SK-N-SH treated with all-trans-retinoic acid at 6 μM for 48 hours (cell line): ENCODE results near the gene MCRIP2.

Experiments
- ATAC-seq: fragments of 200-7000 bp; cut with Tn5 transposase; 3 replicates; pipeline ENCODE4 v1.9.1; 2020; ENCODE audit warnings: mild to moderate bottlenecking, moderate library complexity
- ARNTL ChIP-seq: fragments of 450-650 bp; formaldehyde crosslinking; IDR thresholded peaks from 2 replicates; pipeline ENCODE4 v1.5.0; 2020; ENCODE audit warnings: low read depth, mild to moderate bottlenecking, moderate library complexity, borderline replicate concordance
- BACH2 ChIP-seq: fragments of 250-450 bp; sonication (Bioruptor Pico); IDR thresholded peaks from 2 replicates; pipeline ENCODE4 v1.9.0; 2021; ENCODE audit warnings: mild to moderate bottlenecking, borderline replicate concordance
- CREB5 ChIP-seq: fragments of 250-450 bp; sonication (Bioruptor Pico); IDR thresholded peaks from 2 replicates; pipeline ENCODE4 v1.5.1; 2020; ENCODE audit warnings: low read depth, mild to moderate bottlenecking, moderate library complexity
- CSRNP3 ChIP-seq: fragments of 250-450 bp; sonication (Bioruptor Pico); IDR thresholded peaks from 2 replicates; pipeline ENCODE4 v1.5.1; 2021; ENCODE audit warnings: mild to moderate bottlenecking, moderate library complexity
- GLIS3 ChIP-seq: fragments of 250-450 bp; sonication (Bioruptor Pico); IDR thresholded peaks from 2 replicates; pipeline ENCODE4 v1.5.0; 2020; ENCODE audit warnings: mild to moderate bottlenecking, moderate library complexity
- ISL1 ChIP-seq: fragments of 250-450 bp; sonication (Bioruptor Pico); IDR thresholded peaks from 2 replicates; pipeline ENCODE4 v2.1.2; 2022; ENCODE audit warnings: mild to moderate bottlenecking, moderate library complexity
- POU6F1 ChIP-seq: fragments of 250-450 bp; sonication (Bioruptor Pico); IDR thresholded peaks from 2 replicates; pipeline ENCODE4 v1.8.0; 2021; ENCODE audit warnings: low read depth, mild to moderate bottlenecking, moderate library complexity, borderline replicate concordance
- PPARA ChIP-seq: fragments of 250-450 bp; sonication (Bioruptor Pico); IDR thresholded peaks from 2 replicates; pipeline ENCODE4 v1.5.0; 2020; ENCODE audit warnings: mild to moderate bottlenecking, borderline replicate concordance
- RARB ChIP-seq: fragments of 250-450 bp; sonication (Bioruptor Pico); IDR thresholded peaks from 2 replicates; pipeline ENCODE4 v1.8.0; 2021; ENCODE audit warnings: mild to moderate bottlenecking, moderate library complexity
- SNAI2 ChIP-seq: fragments of 250-450 bp; sonication (Bioruptor Pico); IDR thresholded peaks from 2 replicates; pipeline ENCODE4 v1.5.0; 2020; ENCODE audit warnings: mild to moderate bottlenecking, moderate library complexity
- TCF4 ChIP-seq: fragments of 250-450 bp; sonication (Bioruptor Pico); IDR thresholded peaks from 2 replicates; pipeline ENCODE4 v1.8.0; 2021; ENCODE audit warnings: mild to moderate bottlenecking, moderate library complexity, borderline replicate concordance
- ZC3H10 ChIP-seq: fragments of 250-450 bp; sonication (Bioruptor Pico); IDR thresholded peaks from 2 replicates; pipeline ENCODE4 v1.5.1; 2021; ENCODE audit warnings: mild to moderate bottlenecking, moderate library complexity
- ZFP3 ChIP-seq: fragments of 250-450 bp; sonication (Bioruptor Pico); IDR thresholded peaks from 2 replicates; pipeline ENCODE4 v1.5.0; 2020; ENCODE audit warnings: mild to moderate bottlenecking, moderate library complexity
- ZFP30 ChIP-seq: fragments of 450-650 bp; formaldehyde crosslinking; IDR thresholded peaks from 2 replicates; pipeline ENCODE4 v1.5.0; 2022; ENCODE audit warnings: mild to moderate bottlenecking, moderate library complexity
- ZNF565 ChIP-seq: fragments of 450-650 bp; formaldehyde crosslinking; conservative IDR thresholded peaks from 2 replicates; pipeline ENCODE4 v1.5.0; 2020; ENCODE audit warnings: low read depth, mild to moderate bottlenecking, moderate library complexity
- ZNF70 ChIP-seq: fragments of 450-650 bp; formaldehyde crosslinking; IDR thresholded peaks from 2 replicates; pipeline ENCODE4 v1.5.0; 2020; ENCODE audit warnings: mild to moderate bottlenecking, moderate library complexity
- ZNF8 ChIP-seq: fragments of 450-650 bp; formaldehyde crosslinking; IDR thresholded peaks from 2 replicates; pipeline ENCODE4 v1.5.0; 2020; ENCODE audit warnings: mild to moderate bottlenecking, moderate library complexity

Gene MCRIP2

GRCh38 chr16:610513-611381 lies 30.9 kb upstream of the MCRIP2 start:
- TF ChIP-seq GLIS3 (CRISPR knock-in tag), result no peak
- TF ChIP-seq ZNF565 (CRISPR knock-in tag), result no peak
- TF ChIP-seq ZNF70, result no peak
- TF ChIP-seq ZC3H10 (CRISPR knock-in tag), result no peak
- no peak for TF ChIP-seq RARB (CRISPR knock-in tag)
- TF ChIP-seq, all 23 proteins: peak for 0
- peak; percentile 60; the same call in 2 of the 3 replicates for ATAC-seq

GRCh38 chr16:615122-615521 lies 26.5 kb upstream of the MCRIP2 start:
- ATAC-seq, result no peak
- TF ChIP-seq ZNF70 (no peak), ISL1 (CRISPR knock-in tag) (no peak), ZFP30 (CRISPR knock-in tag) (no peak), ZC3H10 (CRISPR knock-in tag) (no peak)

- TF ChIP-seq ARNTL (CRISPR knock-in tag), result no peak
- ATAC-seq, result no peak; the same call in 2 of the 3 replicates
These were observed 24.7 kb upstream of the MCRIP2 start for GRCh38 chr16:616733-617586.

- TF ChIP-seq PPARA (CRISPR knock-in tag), result no peak
- TF ChIP-seq ZNF8 (CRISPR knock-in tag), result no peak
- no peak for TF ChIP-seq POU6F1 (CRISPR knock-in tag)
- no peak for TF ChIP-seq TCF4
- no peak for TF ChIP-seq CREB5 (CRISPR knock-in tag)
- TF ChIP-seq GLIS3 (CRISPR knock-in tag), result no peak
- no peak for TF ChIP-seq ZC3H10 (CRISPR knock-in tag)
- TF ChIP-seq ISL1 (CRISPR knock-in tag), result no peak
- no peak for TF ChIP-seq CSRNP3 (CRISPR knock-in tag)
- no peak for TF ChIP-seq ZNF70
- no peak for TF ChIP-seq ZNF565 (CRISPR knock-in tag)
- TF ChIP-seq SNAI2 (CRISPR knock-in tag), result no peak
- no peak for TF ChIP-seq ZFP30 (CRISPR knock-in tag)
- no peak for TF ChIP-seq RARB (CRISPR knock-in tag)
- no peak for TF ChIP-seq BACH2 (CRISPR knock-in tag)
- no peak for ATAC-seq
These were observed 23.8 kb upstream of the MCRIP2 start for GRCh38 chr16:617855-618254.

GRCh38 chr16:619476-620100 lies 22.0 kb upstream of the MCRIP2 start:
- TF ChIP-seq POU6F1 (CRISPR knock-in tag), result no peak
- no peak for TF ChIP-seq ZFP3 (CRISPR knock-in tag)
- TF ChIP-seq CSRNP3 (CRISPR knock-in tag), result no peak
- no peak for TF ChIP-seq RARB (CRISPR knock-in tag)
- no peak for ATAC-seq
